Effector memory CD4-positive, alpha-beta T cell (primary cell): ENCODE measurements around the gene FBXO30.

Experiments used
- DNase-seq, 3 donors: peaks; one replicate each; pipeline ENCODE4 v3.0.0-alpha.2; 2020
- H3K27ac ChIP-seq: 2 replicates; pipeline ENCODE4 v1.7.0; 2013; ENCODE audit warnings: mild to moderate bottlenecking, low read length, moderate library complexity; ENCODE audit not compliant: insufficient read depth, poor library complexity, severe bottlenecking
- H3K27me3 ChIP-seq: replicated peaks from 2 replicates; pipeline ENCODE4 v1.7.0; 2013; ENCODE audit warnings: mild to moderate bottlenecking, low read length; ENCODE audit not compliant: insufficient read depth, control insufficient read depth, poor library complexity, severe bottlenecking
- H3K36me3 ChIP-seq: 2 replicates; pipeline ENCODE4 v1.7.0; 2013; ENCODE audit warnings: mild to moderate bottlenecking, low read length, moderate library complexity; ENCODE audit not compliant: control insufficient read depth, insufficient read depth
- H3K4me1 ChIP-seq: 2 replicates; pipeline ENCODE4 v1.7.0; 2013; ENCODE audit warnings: low read length, mild to moderate bottlenecking; ENCODE audit not compliant: control insufficient read depth, insufficient read depth, poor library complexity, severe bottlenecking
- H3K4me3 ChIP-seq: 2 replicates; pipeline ENCODE4 v1.7.0; 2013; ENCODE audit warnings: low read length, low read depth, mild to moderate bottlenecking; ENCODE audit not compliant: insufficient read depth, poor library complexity, severe bottlenecking
- H3K9me3 ChIP-seq: 2 replicates; pipeline ENCODE4 v1.7.0; 2013; ENCODE audit warnings: mild to moderate bottlenecking, low read length, moderate library complexity; ENCODE audit not compliant: control insufficient read depth

Gene FBXO30

DNA sequence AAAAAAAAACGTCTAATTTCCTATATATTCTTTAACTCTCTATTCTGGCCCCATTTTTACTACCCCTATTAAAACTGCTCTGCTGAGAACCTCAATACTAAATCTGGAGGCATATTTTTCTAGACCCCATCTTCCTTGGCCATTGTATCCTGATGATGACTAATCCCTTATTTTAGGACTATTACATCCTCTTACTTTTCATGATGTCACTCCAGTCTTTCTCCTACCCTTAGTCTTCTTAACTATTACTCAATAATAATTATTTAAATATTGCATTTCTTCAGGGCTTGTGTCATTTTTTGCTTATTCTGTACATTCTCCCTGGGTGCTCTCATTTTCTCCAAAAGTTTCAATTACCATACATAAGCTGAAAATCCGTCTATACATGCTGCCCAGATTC lies 6.4 kb downstream of the FBXO30 start:
- Histone ChIP-seq H3K27me3 (no peaks in the 10 kb centered on the region), H3K9me3 (no peaks in the 10 kb centered on the region), H3K27ac (no peak overlapping the region), H3K36me3 (no peaks in the 10 kb centered on the region), H3K4me1 (no peaks in the 10 kb centered on the region), H3K4me3 (no peak overlapping the region)
- DNase-seq = no peak

GRCh38 chr6:145802141-145802540 lies 12.5 kb downstream of the FBXO30 start:
- DNase-seq = no peak
- H3K4me3 ChIP-seq = no peak overlapping the region
- no peaks in the 10 kb centered on the region for H3K36me3 ChIP-seq
- no peaks in the 10 kb centered on the region for H3K27me3 ChIP-seq
- no peak overlapping the region for H3K27ac ChIP-seq
- no peaks in the 10 kb centered on the region for H3K4me1 ChIP-seq
- no peaks in the 10 kb centered on the region for H3K9me3 ChIP-seq

DNA sequence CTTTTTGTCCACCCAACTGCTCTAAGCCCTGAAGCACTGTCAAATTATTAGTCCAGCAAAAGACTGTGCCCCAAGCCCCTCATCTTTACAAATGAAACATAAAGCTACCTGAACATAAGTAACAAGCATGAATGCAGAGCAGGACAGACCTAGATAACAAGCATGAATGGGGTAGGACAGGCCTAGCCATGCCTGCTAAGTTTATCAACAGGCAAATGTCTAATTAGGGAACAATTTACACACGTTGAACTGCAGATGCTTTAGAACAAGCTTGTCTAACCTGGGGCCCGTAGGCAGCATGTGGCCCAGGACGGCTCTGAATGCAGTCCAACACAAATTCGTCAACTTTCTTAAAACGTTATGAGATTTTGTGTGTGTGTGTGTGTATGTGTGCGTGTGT lies 13.6 kb downstream of the FBXO30 start:
- Histone ChIP-seq H3K4me1 (no peaks in the 10 kb centered on the region), H3K4me3 (no peak overlapping the region), H3K9me3 (no peaks in the 10 kb centered on the region), H3K36me3 (no peaks in the 10 kb centered on the region), H3K27me3 (no peaks in the 10 kb centered on the region), H3K27ac (no peak overlapping the region)
- no peak for DNase-seq

- no peak for DNase-seq
- Histone ChIP-seq H3K4me1 (no peaks in the 10 kb centered on the region), H3K27ac (no peak overlapping the region)
Observed at GRCh38 chr6:145798530-145798929, 16.1 kb downstream of the FBXO30 start.

GRCh38 chr6:145789443-145789842 lies 25.2 kb downstream of the FBXO30 start:
- Histone ChIP-seq H3K4me3 (no peak overlapping the region), H3K27ac (no peak overlapping the region), H3K9me3 (no peaks in the 10 kb centered on the region), H3K4me1 (no peaks in the 10 kb centered on the region), H3K27me3 (no peaks in the 10 kb centered on the region), H3K36me3 (no peaks in the 10 kb centered on the region)
- DNase-seq = no peak

More at GRCh38 chr6:145798530-145798929, 16.1 kb downstream of the FBXO30 start:
- no peak overlapping the region for H3K4me3 ChIP-seq
- no peaks in the 10 kb centered on the region for H3K9me3 ChIP-seq
- H3K36me3 ChIP-seq = no peaks in the 10 kb centered on the region
- no peaks in the 10 kb centered on the region for H3K27me3 ChIP-seq

DNA sequence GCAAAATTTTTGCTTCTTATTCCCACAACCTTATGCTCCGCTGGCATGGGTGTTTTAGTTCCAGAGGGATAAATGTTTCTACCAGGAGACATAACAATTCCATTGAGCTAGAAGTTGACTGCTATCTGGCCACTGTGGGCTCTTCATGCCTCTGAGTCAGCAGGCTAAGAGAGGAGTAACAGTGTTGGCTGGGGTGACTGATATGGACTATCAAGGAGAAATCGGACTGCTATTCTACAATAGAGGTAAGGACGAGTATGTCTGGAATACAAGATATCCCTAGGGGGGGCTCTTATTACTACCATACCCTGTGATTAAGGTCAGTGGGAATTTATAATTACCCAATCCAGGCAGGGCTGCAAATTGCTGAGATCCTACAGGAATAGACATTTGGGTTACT lies 26.9 kb downstream of the FBXO30 start:
- no peaks in the 10 kb centered on the region for H3K27me3 ChIP-seq
- DNase-seq = no peak

GRCh38 chr6:145784683-145785082 lies 29.9 kb downstream of the FBXO30 start:
- Histone ChIP-seq H3K9me3 (no peaks in the 10 kb centered on the region), H3K27ac (no peak overlapping the region), H3K36me3 (no peaks in the 10 kb centered on the region), H3K27me3 (no peaks in the 10 kb centered on the region), H3K4me1 (no peaks in the 10 kb centered on the region), H3K4me3 (no peak overlapping the region)
- DNase-seq = no peak

More for the DNA sequence above, 26.9 kb downstream of the FBXO30 start:
- Histone ChIP-seq H3K9me3 (no peaks in the 10 kb centered on the region), H3K36me3 (no peaks in the 10 kb centered on the region), H3K27ac (no peak overlapping the region), H3K4me3 (no peak overlapping the region), H3K4me1 (no peaks in the 10 kb centered on the region)

DNA sequence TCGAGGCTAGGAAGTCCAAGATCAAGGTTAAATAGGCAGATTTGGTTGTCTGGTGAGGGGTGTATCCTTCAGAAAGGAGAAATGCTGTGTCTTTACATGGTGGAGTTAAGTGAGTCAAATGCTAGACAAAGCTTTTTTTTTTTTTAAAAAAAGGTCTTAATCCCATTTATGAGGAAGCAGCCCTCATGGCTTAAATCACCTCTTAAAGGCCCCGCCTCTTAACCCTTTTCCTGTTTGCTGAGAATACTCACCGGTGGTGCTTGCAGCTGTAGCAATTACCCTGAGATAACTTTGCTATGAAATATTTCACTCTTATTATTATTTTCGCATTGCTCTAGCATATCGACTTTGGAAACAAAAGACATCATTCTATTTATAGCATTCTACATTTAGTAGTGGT lies 30.8 kb downstream of the FBXO30 start:
- DNase-seq = no peak
- Histone ChIP-seq H3K4me1 (no peaks in the 10 kb centered on the region), H3K4me3 (no peak overlapping the region), H3K27me3 (no peaks in the 10 kb centered on the region), H3K27ac (no peak overlapping the region), H3K9me3 (no peaks in the 10 kb centered on the region), H3K36me3 (no peaks in the 10 kb centered on the region)

- Histone ChIP-seq H3K27me3 (no peaks in the 10 kb centered on the region), H3K4me3 (no peak overlapping the region), H3K4me1 (no peaks in the 10 kb centered on the region), H3K27ac (no peak overlapping the region), H3K36me3 (no peaks in the 10 kb centered on the region), H3K9me3 (no peaks in the 10 kb centered on the region)
- DNase-seq = no peak
Observed at GRCh38 chr6:145772846-145773245, 41.7 kb downstream of the FBXO30 start.

DNA sequence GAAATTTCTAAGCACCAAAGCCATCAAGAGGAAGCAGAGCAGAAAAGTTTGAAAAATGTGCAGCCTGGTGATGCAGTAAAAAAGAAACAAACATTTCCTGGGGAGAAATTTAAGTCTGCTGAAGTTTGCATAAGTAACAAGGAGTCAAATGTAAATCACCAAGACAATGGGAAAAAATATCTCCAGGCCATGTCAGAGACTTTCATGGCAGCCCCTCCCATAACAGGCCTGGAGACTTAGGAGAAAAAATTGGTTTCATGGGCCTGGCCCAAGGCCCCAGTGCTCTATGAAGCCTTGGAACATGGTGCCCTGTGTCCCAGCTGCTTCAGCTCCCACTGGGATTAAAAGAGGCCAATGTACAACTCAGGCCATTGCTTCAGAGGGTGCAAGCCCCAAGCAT lies 49.1 kb downstream of the FBXO30 start:
- no peaks in the 10 kb centered on the region for H3K36me3 ChIP-seq
- no peak overlapping the region for H3K4me3 ChIP-seq
- H3K27ac ChIP-seq = no peak overlapping the region
- H3K27me3 ChIP-seq = no peaks in the 10 kb centered on the region
- no peaks in the 10 kb centered on the region for H3K4me1 ChIP-seq
- DNase-seq = no peak
- H3K9me3 ChIP-seq = no peaks in the 10 kb centered on the region

DNA sequence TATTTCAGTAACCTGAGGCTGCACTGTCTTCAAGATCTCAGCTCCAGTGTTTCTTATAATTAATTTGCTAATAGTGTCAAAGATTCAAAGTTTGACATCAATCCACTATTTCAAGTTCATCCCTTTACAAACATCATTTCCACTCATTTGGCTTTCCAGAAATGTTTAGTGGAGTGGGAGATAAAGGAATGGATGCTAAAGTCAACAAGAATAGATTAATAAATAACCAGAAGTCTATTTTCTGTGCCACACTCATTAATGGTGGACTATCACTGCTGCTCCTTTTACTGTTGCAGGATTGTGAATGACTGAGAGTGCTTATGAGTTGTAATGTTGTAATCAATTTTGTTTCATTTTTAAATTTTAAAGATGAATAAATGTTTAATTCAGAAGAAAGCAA lies 50.9 kb downstream of the FBXO30 start:
- Histone ChIP-seq H3K9me3 (no peaks in the 10 kb centered on the region), H3K4me1 (no peaks in the 10 kb centered on the region), H3K36me3 (no peaks in the 10 kb centered on the region), H3K27ac (no peak overlapping the region), H3K4me3 (no peak overlapping the region), H3K27me3 (no peaks in the 10 kb centered on the region)
- no peak for DNase-seq
